C4-2B (cell line): ENCODE data around the gene AGBL4.

ENCODE experiments used
- H3K27ac ChIP-seq: fragments of 450-650 bp; 2 replicates; pipeline ENCODE4 v1.5.1; 2017
- ZFX ChIP-seq: fragments of 450-650 bp; IDR thresholded peaks from 2 replicates; pipeline ENCODE4 v1.6.1; 2017
- TF ChIP-seq, protein P1 (sequence below): fragments of 450-650 bp; conservative IDR thresholded peaks from 2 replicates; pipeline ENCODE4 v1.5.1; 2017; ENCODE audit warnings: mild to moderate bottlenecking

Gene AGBL4

GRCh38 chr1:49363628-49364027, 660.1 kb downstream of the AGBL4 start:
- no peak overlapping the region for H3K27ac ChIP-seq
- TF ChIP-seq, protein P1, sequence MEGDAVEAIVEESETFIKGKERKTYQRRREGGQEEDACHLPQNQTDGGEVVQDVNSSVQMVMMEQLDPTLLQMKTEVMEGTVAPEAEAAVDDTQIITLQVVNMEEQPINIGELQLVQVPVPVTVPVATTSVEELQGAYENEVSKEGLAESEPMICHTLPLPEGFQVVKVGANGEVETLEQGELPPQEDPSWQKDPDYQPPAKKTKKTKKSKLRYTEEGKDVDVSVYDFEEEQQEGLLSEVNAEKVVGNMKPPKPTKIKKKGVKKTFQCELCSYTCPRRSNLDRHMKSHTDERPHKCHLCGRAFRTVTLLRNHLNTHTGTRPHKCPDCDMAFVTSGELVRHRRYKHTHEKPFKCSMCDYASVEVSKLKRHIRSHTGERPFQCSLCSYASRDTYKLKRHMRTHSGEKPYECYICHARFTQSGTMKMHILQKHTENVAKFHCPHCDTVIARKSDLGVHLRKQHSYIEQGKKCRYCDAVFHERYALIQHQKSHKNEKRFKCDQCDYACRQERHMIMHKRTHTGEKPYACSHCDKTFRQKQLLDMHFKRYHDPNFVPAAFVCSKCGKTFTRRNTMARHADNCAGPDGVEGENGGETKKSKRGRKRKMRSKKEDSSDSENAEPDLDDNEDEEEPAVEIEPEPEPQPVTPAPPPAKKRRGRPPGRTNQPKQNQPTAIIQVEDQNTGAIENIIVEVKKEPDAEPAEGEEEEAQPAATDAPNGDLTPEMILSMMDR: no peak
- TF ChIP-seq ZFX: no peak

GRCh38 chr1:49358036-49358435, 665.7 kb downstream of the AGBL4 start:
- TF ChIP-seq, protein P1: no peak
- TF ChIP-seq ZFX: no peak
- no peak overlapping the region for H3K27ac ChIP-seq

DNA sequence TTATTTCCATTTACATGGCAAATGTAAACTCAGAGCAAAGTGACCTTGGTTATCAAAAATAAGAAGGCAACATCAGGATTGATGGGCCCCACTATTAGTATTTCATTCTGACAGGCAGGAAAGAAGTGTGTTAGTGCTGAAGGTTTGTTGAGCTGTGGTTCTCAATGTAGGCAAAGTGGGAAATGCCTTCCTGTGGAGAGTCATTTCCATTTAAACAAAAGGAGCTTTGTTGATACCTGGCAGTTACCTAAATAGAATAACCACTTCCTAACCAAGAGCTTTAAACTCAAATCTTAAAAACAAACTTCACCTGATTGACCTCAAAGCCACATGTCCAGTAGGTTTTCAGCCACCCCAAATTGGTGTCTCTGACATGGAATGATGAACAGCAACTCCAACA, 667.2 kb downstream of the AGBL4 start:
- H3K27ac ChIP-seq: no peak overlapping the region
- TF ChIP-seq, protein P1: no peak
- TF ChIP-seq ZFX: no peak

DNA sequence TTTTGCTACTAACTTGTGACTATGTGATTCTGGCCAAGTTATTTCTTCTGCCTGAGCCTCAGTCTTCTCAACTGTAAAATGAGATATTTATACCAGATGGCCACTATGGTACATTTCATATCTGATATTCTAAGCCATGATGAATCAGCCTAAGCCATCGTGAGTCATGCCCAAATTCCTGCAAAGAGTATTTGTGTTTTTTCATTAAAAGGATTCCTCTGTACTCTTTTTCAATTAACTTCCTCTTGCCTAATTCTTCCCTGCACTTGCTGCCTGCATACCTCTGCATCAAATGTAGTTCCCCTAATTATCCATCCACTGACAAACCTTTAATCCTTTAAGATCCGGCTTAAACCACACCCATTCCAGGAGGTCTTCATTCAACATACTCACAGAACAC, 672.0 kb downstream of the AGBL4 start:
- H3K27ac ChIP-seq: no peak overlapping the region
- TF ChIP-seq, protein P1: no peak
- TF ChIP-seq ZFX: no peak

GRCh38 chr1:49346767-49347349, 676.9 kb downstream of the AGBL4 start:
- TF ChIP-seq ZFX: no peak
- TF ChIP-seq, protein P1: no peak
- H3K27ac ChIP-seq: peak overlapping the region; percentile 85

- H3K27ac ChIP-seq: no peak overlapping the region
- TF ChIP-seq, protein P1: no peak
Observed at GRCh38 chr1:49340576-49340975, 683.2 kb downstream of the AGBL4 start.

DNA sequence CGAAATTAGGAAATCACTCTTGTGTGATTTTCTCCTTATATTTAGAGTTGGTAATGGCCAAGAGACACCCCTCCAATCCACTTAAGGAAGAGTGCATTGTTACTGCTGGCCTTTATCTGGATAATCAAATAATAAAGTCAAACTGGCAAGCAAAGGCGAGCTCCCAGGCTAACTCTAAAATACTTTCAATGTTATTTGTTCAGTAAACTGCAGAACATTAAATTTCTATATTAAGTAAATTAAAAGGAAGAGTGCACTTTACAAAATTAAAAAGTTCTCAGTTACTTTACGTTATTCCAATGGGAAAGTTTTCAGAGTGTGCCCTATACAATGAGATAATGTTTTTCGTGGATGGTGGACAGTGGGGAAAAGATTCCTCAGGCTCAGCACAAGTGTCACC, 684.7 kb downstream of the AGBL4 start:
- TF ChIP-seq, protein P1: no peak
- no peak for TF ChIP-seq ZFX
- no peak overlapping the region for H3K27ac ChIP-seq
